Astrocyte (in vitro differentiated cells and primary cell): ENCODE results near the gene CISD3. TPM values are rescaled to one million over a fixed set of nuclear protein-coding genes. Genes with fewer than 3 reads are reported as not detected.
A peak's percentile ranks its signal among the peaks of the same experiment; 100 is the strongest.

Source experiments
- DNase-seq: peaks from one replicate; pipeline ENCODE4 v3.0.0-alpha.2; 2010; ENCODE audit warnings: low read depth
- FAIRE-seq: peaks from 2 replicates; lab custom pipeline; 2011; peaks lifted over from hg19 to GRCh38; lab: Jason Lieb, UNC
- H2AFZ ChIP-seq: 2 replicates; pipeline ENCODE4 v1.6.0; 2012; ENCODE audit warnings: low read depth, low read length, inconsistent platforms
- H3K27ac ChIP-seq: 2 replicates; pipeline ENCODE4 v1.5.1; 2011; ENCODE audit warnings: low read depth, low read length, inconsistent platforms
- H3K27me3 ChIP-seq: 2 replicates; pipeline ENCODE4 v1.6.0; 2011; ENCODE audit warnings: low read length, inconsistent platforms; ENCODE audit not compliant: insufficient read depth
- H3K36me3 ChIP-seq: 2 replicates; pipeline ENCODE4 v1.5.1; 2011; ENCODE audit warnings: low read length, inconsistent platforms; ENCODE audit not compliant: insufficient read depth
- H3K4me1 ChIP-seq: 2 replicates; pipeline ENCODE4 v1.5.1; 2011; ENCODE audit warnings: low read length, inconsistent platforms; ENCODE audit not compliant: insufficient read depth
- H3K4me2 ChIP-seq: 2 replicates; pipeline ENCODE4 v1.6.0; 2012; ENCODE audit warnings: low read length, inconsistent platforms
- H3K4me3 ChIP-seq: 2 replicates; pipeline ENCODE4 v1.5.1; 2011; ENCODE audit warnings: low read depth, mild to moderate bottlenecking, low read length, inconsistent platforms; ENCODE audit not compliant: insufficient read depth
- H3K79me2 ChIP-seq: 2 replicates; pipeline ENCODE4 v1.6.0; 2012; ENCODE audit warnings: mild to moderate bottlenecking, low read length, inconsistent platforms; ENCODE audit not compliant: insufficient read depth
- H3K9ac ChIP-seq: 2 replicates; pipeline ENCODE4 v1.6.0; 2012; ENCODE audit warnings: mild to moderate bottlenecking, low read length, inconsistent platforms
- H3K9me3 ChIP-seq: 2 replicates; pipeline ENCODE4 v1.5.1; 2012; ENCODE audit warnings: low read depth, mild to moderate bottlenecking, low read length, inconsistent platforms; ENCODE audit not compliant: insufficient read depth
- H4K20me1 ChIP-seq: 2 replicates; pipeline ENCODE4 v1.6.0; 2012; ENCODE audit warnings: low read length, inconsistent platforms; ENCODE audit not compliant: insufficient read depth
- H3K27ac Mint-ChIP-seq: one replicate; pipeline ENCODE4 v1.8.0; 2021; ENCODE audit warnings: mild to moderate bottlenecking, mixed read lengths; ENCODE audit not compliant: unreplicated experiment
- H3K27me3 Mint-ChIP-seq: one replicate; pipeline ENCODE4 v1.8.0; 2021; ENCODE audit warnings: low read depth, mixed read lengths; ENCODE audit not compliant: unreplicated experiment
- H3K36me3 Mint-ChIP-seq: one replicate; pipeline ENCODE4 v1.8.0; 2021; ENCODE audit warnings: low read depth, mixed read lengths; ENCODE audit not compliant: unreplicated experiment
- H3K4me1 Mint-ChIP-seq: one replicate; pipeline ENCODE4 v1.8.0; 2021; ENCODE audit warnings: low read depth, mixed read lengths; ENCODE audit not compliant: unreplicated experiment
- H3K4me3 Mint-ChIP-seq: one replicate; pipeline ENCODE4 v1.8.0; 2021; ENCODE audit warnings: mild to moderate bottlenecking, moderate library complexity, mixed read lengths; ENCODE audit not compliant: unreplicated experiment
- H3K9me3 Mint-ChIP-seq: one replicate; pipeline ENCODE4 v1.8.0; 2021; ENCODE audit warnings: mild to moderate bottlenecking, mixed read lengths; ENCODE audit not compliant: unreplicated experiment
- CTCF ChIP-seq: IDR thresholded peaks from 2 replicates; pipeline ENCODE4 v1.5.1; 2011; ENCODE audit warnings: low read depth, mild to moderate bottlenecking, inconsistent platforms, low read length, moderate library complexity; ENCODE audit not compliant: insufficient read depth
- EZH2 ChIP-seq: IDR thresholded peaks from 2 replicates; pipeline ENCODE4 v1.6.1; 2012; ENCODE audit warnings: mild to moderate bottlenecking, low read length, inconsistent platforms; ENCODE audit not compliant: insufficient read depth
- total RNA-seq: library from RNA; stranded (reverse); gene quantifications from 2 replicates; pipeline ENCODE4 v1.2.1, GENCODE V29; 2021

The CISD3 gene
- total RNA-seq, 1 donor from 2014 or later = 12.0 TPM

GRCh38 chr17:38703742-38704605, 26.2 kb upstream of the CISD3 start:
- peaks cover 7% of the 10 kb centered on the region for H3K27me3 ChIP-seq
- DNase-seq = no peak
- peak overlapping the region; percentile 94 for H3K27ac Mint-ChIP-seq
- H3K27me3 Mint-ChIP-seq = peaks cover 21% of the 10 kb centered on the region
- peaks cover 15% of the 10 kb centered on the region for H3K4me1 Mint-ChIP-seq
- H4K20me1 ChIP-seq = peaks cover 20% of the 10 kb centered on the region
- H3K27ac ChIP-seq = no peak overlapping the region
- peak overlapping the region; percentile 70 for H3K4me3 ChIP-seq
- no peaks in the 10 kb centered on the region for H3K36me3 ChIP-seq
- peak overlapping the region; percentile 87 for H3K4me3 Mint-ChIP-seq
- peak overlapping the region; percentile 84 for H3K9ac ChIP-seq
- H3K79me2 ChIP-seq = peaks cover 14% of the 10 kb centered on the region
- TF ChIP-seq CTCF (no peak), EZH2 (no peak)
- peak overlapping the region; percentile 86 for H2AFZ ChIP-seq
- no peaks in the 10 kb centered on the region for H3K36me3 Mint-ChIP-seq
- peaks cover 3% of the 10 kb centered on the region for H3K9me3 Mint-ChIP-seq
- no peak for FAIRE-seq
- no peaks in the 10 kb centered on the region for H3K9me3 ChIP-seq
- H3K4me2 ChIP-seq = peak overlapping the region; percentile 92
- peaks cover 41% of the 10 kb centered on the region for H3K4me1 ChIP-seq

- Histone ChIP-seq H2AFZ (peak within 1 kb of the TSS; percentile 86), H3K4me1 (peaks cover 41% of the 10 kb centered on the region), H3K4me2 (peak within 1 kb of the TSS; percentile 93), H3K79me2 (peaks cover 14% of the 10 kb centered on the region), H4K20me1 (peaks cover 29% of the 10 kb centered on the region), H3K36me3 (no peaks in the 10 kb centered on the region), H3K27me3 (peaks cover 7% of the 10 kb centered on the region), H3K9ac (peak within 1 kb of the TSS; percentile 84), H3K4me3 (peak within 1 kb of the TSS; percentile 70), H3K9me3 (no peaks in the 10 kb centered on the region), H3K27ac (peak within 1 kb of the TSS; percentile 27)
- DNase-seq = peak; percentile 50
- Mint-ChIP-seq H3K4me3 (peak within 1 kb of the TSS; percentile 87), H3K4me1 (peaks cover 15% of the 10 kb centered on the region), H3K27ac (peak within 1 kb of the TSS; percentile 94), H3K36me3 (peaks cover 4% of the 10 kb centered on the region), H3K27me3 (peaks cover 15% of the 10 kb centered on the region), H3K9me3 (peaks cover 3% of the 10 kb centered on the region)
- no peak for FAIRE-seq
- TF ChIP-seq CTCF = no peak
These were observed 25.3 kb upstream of the CISD3 start, which contains the start of gene MLLT6 for GRCh38 chr17:38704606-38705522. MLLT6 (plus strand) TSS chr17:38705273; CDS start chr17:38705633, 360 bp downstream.
